ENCODE data around the gene NEURL3. TPM values are rescaled to one million over a fixed set of nuclear protein-coding genes. Genes with fewer than 3 reads are reported as not detected.

Gene NEURL3
- total RNA-seq, 3 donors from 2014 or later (not counting 1 experiment from before 2014, with no cell fraction given): not detected

- TF ChIP-seq CTCF (IDR thresholded peaks at IDR 0.05): peak; percentile 41
- no peaks in the 10 kb centered on the region for H3K36me3 ChIP-seq (ENCODE audit: control insufficient read depth, insufficient read depth, low read length)
- H3K4me1 ChIP-seq (ENCODE audit: control insufficient read depth, insufficient read depth, low read length): peaks cover 65% of the 10 kb centered on the region
- ATAC-seq (peak; percentile 66 to 82 (median 67)), DNase-seq (peak; percentile 81 to 94)
- H3K27ac Mint-ChIP-seq: peak within 1 kb of the TSS; percentile 97 to 98
- H3K4me3 Mint-ChIP-seq: peak within 1 kb of the TSS; percentile 98
- no peaks in the 10 kb centered on the region for H3K27me3 ChIP-seq (ENCODE audit: control insufficient read depth, insufficient read depth, low read length)
- H3K4me1 Mint-ChIP-seq: peaks cover 53% of the 10 kb centered on the region in 2 donors
- H3K36me3 Mint-ChIP-seq: no peaks in the 10 kb centered on the region
- H3K27ac ChIP-seq (ENCODE audit: low read length): peak within 1 kb of the TSS; percentile 95
- no peaks in the 10 kb centered on the region for H3K9me3 Mint-ChIP-seq
- WGBS (ENCODE audit: insufficient coverage): under 1% methylated on average over 69 of the region's 69 CpGs
- H3K4me3 ChIP-seq (ENCODE audit: low read length): peak within 1 kb of the TSS; percentile 94
- H3K27me3 Mint-ChIP-seq (ENCODE audit: low read depth in 2 of 2): no peaks in the 10 kb centered on the region
- no peaks in the 10 kb centered on the region for H3K9me3 ChIP-seq (ENCODE audit: control insufficient read depth, insufficient read depth, low read length)
- intact Hi-C loops (cut with micrococcal nuclease): loop anchor here (1.0 to 5.0 kb wide), 5 partner anchors 49 to 389 kb away; partner anchors contain the start of genes DUSP2, KANSL3 and SNRNP200
Observed at GRCh38 chr2:96536445-96537065, 31.4 kb upstream of the NEURL3 start, which contains the start of gene ARID5A. TSS of gene ARID5A (plus strand) at chr2:96536752. CDS start at chr2:96536827, 75 bp downstream.

GRCh38 chr2:96535331-96535730, 30.2 kb upstream of the NEURL3 start:
- peaks cover 48 to 49% of the 10 kb centered on the region in 2 donors for H3K4me1 Mint-ChIP-seq
- H3K27me3 Mint-ChIP-seq (ENCODE audit: low read depth in 2 of 2): no peaks in the 10 kb centered on the region
- Histone ChIP-seq H3K4me1 (ENCODE audit: control insufficient read depth, insufficient read depth, low read length) (peaks cover 65% of the 10 kb centered on the region), H3K9me3 (ENCODE audit: control insufficient read depth, insufficient read depth, low read length) (no peaks in the 10 kb centered on the region), H3K27ac (ENCODE audit: low read length) (no peak overlapping the region), H3K4me3 (ENCODE audit: low read length) (no peak overlapping the region), H3K27me3 (ENCODE audit: control insufficient read depth, insufficient read depth, low read length) (no peaks in the 10 kb centered on the region), H3K36me3 (ENCODE audit: control insufficient read depth, insufficient read depth, low read length) (no peaks in the 10 kb centered on the region)
- no peak overlapping the region for H3K27ac Mint-ChIP-seq
- H3K9me3 Mint-ChIP-seq: no peaks in the 10 kb centered on the region
- H3K36me3 Mint-ChIP-seq: no peaks in the 10 kb centered on the region
- no peak for TF ChIP-seq CTCF (IDR thresholded peaks at IDR 0.05)
- intact Hi-C loops (cut with micrococcal nuclease): loop anchor here (5.0 kb wide), 4 partner anchors 48 to 388 kb away; partner anchors contain the start of genes DUSP2 and KANSL3
- ATAC-seq (no peak), DNase-seq (no peak)
- WGBS (ENCODE audit: insufficient coverage): 95% methylated on average over 4 of the region's 4 CpGs
- H3K4me3 Mint-ChIP-seq: no peak overlapping the region

- intact Hi-C loops (cut with micrococcal nuclease): loop anchor here (5.0 kb wide), 4 partner anchors 47 to 387 kb away; partner anchors contain the start of genes DUSP2 and KANSL3
- 87% methylated on average over 5 of the region's 5 CpGs for WGBS (ENCODE audit: insufficient coverage)
- Mint-ChIP-seq H3K27me3 (ENCODE audit: low read depth in 2 of 2) (peaks cover 0 to 2% of the 10 kb centered on the region in 2 donors), H3K9me3 (no peaks in the 10 kb centered on the region), H3K4me1 (peaks cover 42 to 47% of the 10 kb centered on the region in 2 donors), H3K4me3 (peak overlapping the region; percentile 22), H3K27ac (peak overlapping the region in 1 of 2 donors; percentile 26), H3K36me3 (no peaks in the 10 kb centered on the region)
- Histone ChIP-seq H3K4me3 (ENCODE audit: low read length) (no peak overlapping the region), H3K9me3 (ENCODE audit: control insufficient read depth, insufficient read depth, low read length) (no peaks in the 10 kb centered on the region), H3K4me1 (ENCODE audit: control insufficient read depth, insufficient read depth, low read length) (peaks cover 59% of the 10 kb centered on the region), H3K27ac (ENCODE audit: low read length) (no peak overlapping the region), H3K27me3 (ENCODE audit: control insufficient read depth, insufficient read depth, low read length) (no peaks in the 10 kb centered on the region), H3K36me3 (ENCODE audit: control insufficient read depth, insufficient read depth, low read length) (no peaks in the 10 kb centered on the region)
- TF ChIP-seq CTCF (IDR thresholded peaks at IDR 0.05): no peak
- DNase-seq (no peak), ATAC-seq (no peak)
Observed at GRCh38 chr2:96534701-96535181, 29.6 kb upstream of the NEURL3 start.
